H1 (cell line): Measurements from ENCODE around the gene DNA2. TPM values are rescaled to one million over a fixed set of nuclear protein-coding genes. Genes with fewer than 3 reads are reported as not detected.

Experiments used
- CTCF ChIA-PET: fragments of 300-600 bp; sonication (Branson Sonifier 250); formaldehyde crosslinking; loops from one replicate; lab custom pipeline; 2021; ENCODE audit not compliant: partially characterized antibody; lab: Charles Lee
- POLR2A ChIA-PET: fragments of 300-600 bp; sonication (Branson Sonifier 250); formaldehyde crosslinking; loops from one replicate; lab custom pipeline; 2021; ENCODE audit warnings: inconsistent platforms; ENCODE audit not compliant: partially characterized antibody; lab: Charles Lee
- DNase-seq, 2 experiments: peaks; one replicate each; pipeline versions ENCODE4 v3.0.0 to v3.0.0-alpha.2; 2010 to 2022; ENCODE audit warnings: low spot score in 2 of 2, low read depth in 1 of 2, mixed read lengths in 1 of 2
- FAIRE-seq: peaks from 2 replicates; lab custom pipeline; 2011; peaks lifted over from hg19 to GRCh38; lab: Jason Lieb, UNC
- H2AFZ ChIP-seq: 2 replicates; pipeline ENCODE4 v1.8.1; 2012; ENCODE audit warnings: low read length, inconsistent platforms
- H2AK5ac ChIP-seq: 2 replicates; pipeline ENCODE4 v1.6.1; 2013; ENCODE audit warnings: low read depth, low read length
- H2BK120ac ChIP-seq: replicated peaks from 2 replicates; pipeline ENCODE3; 2013; ENCODE audit warnings: low read depth, low read length, inconsistent platforms
- H2BK12ac ChIP-seq: 2 replicates; pipeline ENCODE4 v1.6.1; 2013; ENCODE audit warnings: low read depth, low read length
- H2BK15ac ChIP-seq: 2 replicates; pipeline ENCODE4 v1.6.1; 2013; ENCODE audit warnings: low read length
- H2BK20ac ChIP-seq: 2 replicates; pipeline ENCODE4 v1.6.1; 2013; ENCODE audit warnings: low read length
- H2BK5ac ChIP-seq: 2 replicates; pipeline ENCODE4 v1.6.1; 2013; ENCODE audit warnings: low read depth, low read length
- H3K14ac ChIP-seq: 2 replicates; pipeline ENCODE4 v1.6.1; 2013; ENCODE audit warnings: inconsistent platforms; ENCODE audit not compliant: insufficient read length
- H3K18ac ChIP-seq: 2 replicates; pipeline ENCODE4 v1.6.1; 2013; ENCODE audit warnings: low read length; ENCODE audit errors: extremely low read depth
- H3K23ac ChIP-seq: 2 replicates; pipeline ENCODE4 v1.6.1; 2013; ENCODE audit warnings: inconsistent platforms; ENCODE audit not compliant: insufficient read length
- H3K23me2 ChIP-seq: 2 replicates; pipeline ENCODE4 v1.6.1; 2013; ENCODE audit warnings: low read depth, low read length
- H3K27ac ChIP-seq: 2 replicates; pipeline ENCODE4 v1.6.1; 2011; ENCODE audit warnings: low read depth, low read length, inconsistent platforms
- H3K27me3 ChIP-seq, 4 experiments: replicated peaks in 1 of 4; 1 replicate in 1 of 4; 2 replicates in 3 of 4; pipeline versions ENCODE4 v1.6.1 to v1.8.1; 2011 to 2013; ENCODE audit warnings: low read length in 3 of 4, mild to moderate bottlenecking in 3 of 4, inconsistent platforms in 2 of 4, mixed read lengths in 2 of 4, moderate library complexity in 1 of 4; ENCODE audit not compliant: control insufficient read depth in 3 of 4, insufficient read depth in 3 of 4; ENCODE audit errors: extremely low read depth in 1 of 4
- H3K36me3 ChIP-seq, 4 experiments: 2 replicates each; pipeline versions ENCODE4 v1.6.1 to v1.8.1; 2011 to 2013; ENCODE audit warnings: mild to moderate bottlenecking in 4 of 4, low read length in 3 of 4, moderate library complexity in 2 of 4, control low read depth in 1 of 4, inconsistent platforms in 1 of 4; ENCODE audit not compliant: insufficient read depth in 4 of 4, control insufficient read depth in 2 of 4
- H3K4ac ChIP-seq: replicated peaks from 2 replicates; pipeline ENCODE3; 2013; ENCODE audit warnings: low read length, low read depth, mixed read lengths, inconsistent platforms; ENCODE audit not compliant: insufficient read length
- H3K4me1 ChIP-seq, 4 experiments: replicated peaks in 1 of 4; 1 replicate in 1 of 4; 2 replicates in 3 of 4; pipeline versions ENCODE4 v1.6.1 to v1.8.1; 2011 to 2013; ENCODE audit warnings: low read length in 3 of 4, inconsistent platforms in 2 of 4, mixed read lengths in 1 of 4; ENCODE audit not compliant: insufficient read depth in 4 of 4, control insufficient read depth in 3 of 4
- H3K4me2 ChIP-seq, 2 experiments: 2 replicates each; pipeline versions ENCODE4 v1.6.1 to v1.8.1; 2011 to 2013; ENCODE audit warnings: low read depth in 2 of 2, low read length in 2 of 2, control low read depth in 1 of 2, inconsistent platforms in 1 of 2, mild to moderate bottlenecking in 1 of 2; ENCODE audit not compliant: insufficient read depth in 1 of 2
- H3K4me3 ChIP-seq, 4 experiments: fragments of 200-600, 300-600 bp in 1 of 4; sonication (generic), shearing (Covaris generic), sonication (Bioruptor Twin) in 1 of 4; 2 replicates each; pipeline versions ENCODE4 v1.5.1 to v1.8.1; 2011 to 2016; ENCODE audit warnings: low read length in 4 of 4, low read depth in 3 of 4, control low read depth in 2 of 4, inconsistent platforms in 2 of 4, mild to moderate bottlenecking in 2 of 4, mixed read lengths in 1 of 4, moderate library complexity in 1 of 4; ENCODE audit not compliant: insufficient read depth in 2 of 4; ENCODE audit errors: extremely low read depth in 1 of 4
- H3K56ac ChIP-seq: replicated peaks from 2 replicates; pipeline ENCODE3; 2013; ENCODE audit warnings: low read depth, mild to moderate bottlenecking, mixed read lengths, low read length, inconsistent platforms; ENCODE audit not compliant: insufficient read length
- H3K79me1 ChIP-seq: 2 replicates; pipeline ENCODE4 v1.6.1; 2013; ENCODE audit warnings: low read depth, low read length, control low read depth
- H3K79me2 ChIP-seq, 2 experiments: 2 replicates each; pipeline versions ENCODE4 v1.6.1 to v1.8.1; 2012 to 2013; ENCODE audit warnings: low read length in 2 of 2, mild to moderate bottlenecking in 2 of 2, inconsistent platforms in 1 of 2; ENCODE audit not compliant: insufficient read depth in 2 of 2, control insufficient read depth in 1 of 2
- H3K9ac ChIP-seq, 4 experiments: replicated peaks in 1 of 4; 1 replicate in 1 of 4; 2 replicates in 3 of 4; pipeline versions ENCODE4 v1.6.1 to v1.8.1; 2011 to 2013; ENCODE audit warnings: low read depth in 3 of 4, low read length in 3 of 4, control low read depth in 2 of 4, mild to moderate bottlenecking in 2 of 4, moderate library complexity in 2 of 4, inconsistent platforms in 1 of 4; ENCODE audit errors: extremely low read depth in 1 of 4
- H3K9me3 ChIP-seq, 2 experiments: 2 replicates each; pipeline versions ENCODE4 v1.6.1 to v1.8.1; 2012 to 2013; ENCODE audit warnings: mild to moderate bottlenecking in 2 of 2, moderate library complexity in 2 of 2, control low read depth in 1 of 2, inconsistent platforms in 1 of 2, low read depth in 1 of 2, low read length in 1 of 2, mixed read lengths in 1 of 2; ENCODE audit not compliant: insufficient read depth in 2 of 2
- H4K20me1 ChIP-seq, 2 experiments: replicated peaks in 1 of 2; 2 replicates each; pipeline versions ENCODE3 to v1.8.1; 2011 to 2013; ENCODE audit warnings: inconsistent platforms in 2 of 2, low read length in 2 of 2, mild to moderate bottlenecking in 1 of 2; ENCODE audit not compliant: insufficient read depth in 2 of 2, control insufficient read depth in 1 of 2
- H4K5ac ChIP-seq: 2 replicates; pipeline ENCODE4 v1.6.1; 2013; ENCODE audit warnings: low read length, low read depth, mixed read lengths, inconsistent platforms; ENCODE audit not compliant: insufficient read length
- H4K8ac ChIP-seq: 2 replicates; pipeline ENCODE4 v1.8.0; 2013; ENCODE audit warnings: mild to moderate bottlenecking, moderate library complexity, low read length, inconsistent platforms; ENCODE audit not compliant: insufficient read depth; ENCODE audit errors: extremely low read depth
- H4K91ac ChIP-seq: replicated peaks from 2 replicates; pipeline ENCODE3; 2013; ENCODE audit warnings: low read length, mixed read lengths, inconsistent platforms; ENCODE audit not compliant: insufficient read length
- BCL11A ChIP-seq, 2 experiments: IDR thresholded peaks; one replicate each; pipeline ENCODE4 v1.6.1; 2011; ENCODE audit warnings: low read depth in 2 of 2, low read length in 2 of 2, mild to moderate bottlenecking in 2 of 2
- CHD1 ChIP-seq: IDR thresholded peaks from 2 replicates; pipeline ENCODE4 v1.6.1; 2012; ENCODE audit warnings: low read depth, low read length, improper control_type of control experiment
- EP300 ChIP-seq, 2 experiments: IDR thresholded peaks; 1 replicate in 1 of 2; 2 replicates in 1 of 2; pipeline ENCODE4 v1.6.1; 2011 to 2012; ENCODE audit warnings: low read depth in 2 of 2, low read length in 2 of 2, mild to moderate bottlenecking in 2 of 2, borderline replicate concordance in 1 of 2, inconsistent platforms in 1 of 2, moderate library complexity in 1 of 2
- JUN ChIP-seq: IDR thresholded peaks from 2 replicates; pipeline ENCODE4 v1.6.1; 2011; ENCODE audit warnings: low read depth, mild to moderate bottlenecking, improper control_type of control experiment, low read length
- JUND ChIP-seq: IDR thresholded peaks from 2 replicates; pipeline ENCODE4 v1.6.1; 2011; ENCODE audit warnings: mild to moderate bottlenecking, improper control_type of control experiment, low read length
- RAD21 ChIP-seq, 2 experiments: IDR thresholded peaks in 1 of 2; conservative IDR thresholded peaks in 1 of 2; 2 replicates each; pipeline ENCODE4 v1.6.1; 2011; ENCODE audit warnings: low read depth in 2 of 2, low read length in 2 of 2, improper control_type of control experiment in 1 of 2, inconsistent platforms in 1 of 2, mild to moderate bottlenecking in 1 of 2, moderate library complexity in 1 of 2
- SIRT6 ChIP-seq: IDR thresholded peaks from one replicate; pipeline ENCODE4 v1.7.1; 2012; ENCODE audit warnings: low read length, inconsistent platforms
- SP1 ChIP-seq: IDR thresholded peaks from 2 replicates; pipeline ENCODE4 v1.6.1; 2011; ENCODE audit warnings: low read depth, low read length
- TAF7 ChIP-seq: optimal IDR thresholded peaks from 2 replicates; pipeline ENCODE3; 2011; ENCODE audit warnings: low read depth, mild to moderate bottlenecking, inconsistent platforms, low read length, moderate library complexity, borderline replicate concordance
- WGBS, 2 experiments: shearing (Covaris generic) in 1 of 2; methylation state at CpG; one replicate each; pipeline versions ENCODE4 v1.1.6 to v1.1.7; 2013 to 2015; ENCODE audit warnings: low lambda C conversion rate in 2 of 2, mixed read lengths in 2 of 2, inconsistent platforms in 1 of 2, low coverage in 1 of 2, missing lambda C conversion rate in 1 of 2; ENCODE audit not compliant: insufficient replicate concordance in 2 of 2, insufficient coverage in 1 of 2, insufficient read length in 1 of 2; ENCODE audit errors: extremely low coverage in 1 of 2, missing lambda C conversion rate in 1 of 2; 5-methylcytosine and 5-hydroxymethylcytosine counted together
- polyA plus RNA-seq, 7 experiments: library from polyadenylated mRNA; depleted of rRNA in 3 of 7; stranded (reverse) in 5 of 7; unstranded in 2 of 7; fragments of >200 nt in 5 of 7; fragments of 200-250 nt in 2 of 7; gene quantifications; 1 replicate in 5 of 7; 2 replicates in 1 of 7; 4 replicates in 1 of 7; pipeline versions ENCODE4 v1.2.1 to v1.2.3, GENCODE V29; 2011 to 2013; ENCODE audit warnings: missing spikeins in 2 of 7, mixed read lengths in 2 of 7
- total RNA-seq: library from RNA; stranded (reverse); fragmentation: NEBNext Ultra II Directional; extraction: Animal tissue kit (Norgen Biotek cat#: 25700); gene quantifications from 2 replicates; pipeline ENCODE4 v1.2.1, GENCODE V29; 2021
- TF ChIP-seq, protein P1 (sequence below), 3 experiments: IDR thresholded peaks; 1 replicate in 2 of 3; 2 replicates in 1 of 3; pipeline versions ENCODE4 v1.5.1 to v1.6.1; 2011; ENCODE audit warnings: low read length in 3 of 3, mild to moderate bottlenecking in 3 of 3, inconsistent platforms in 2 of 3, low read depth in 1 of 3, moderate library complexity in 1 of 3; ENCODE audit not compliant: insufficient read depth in 1 of 3; ENCODE audit errors: control extremely low read depth in 1 of 3

Gene DNA2
- total and polyA plus RNA-seq, 2 of the 8 experiments (the other 6 are each of a cell fraction or from before 2014, with no cell fraction given), result 16.0 to 57.9 TPM

DNA sequence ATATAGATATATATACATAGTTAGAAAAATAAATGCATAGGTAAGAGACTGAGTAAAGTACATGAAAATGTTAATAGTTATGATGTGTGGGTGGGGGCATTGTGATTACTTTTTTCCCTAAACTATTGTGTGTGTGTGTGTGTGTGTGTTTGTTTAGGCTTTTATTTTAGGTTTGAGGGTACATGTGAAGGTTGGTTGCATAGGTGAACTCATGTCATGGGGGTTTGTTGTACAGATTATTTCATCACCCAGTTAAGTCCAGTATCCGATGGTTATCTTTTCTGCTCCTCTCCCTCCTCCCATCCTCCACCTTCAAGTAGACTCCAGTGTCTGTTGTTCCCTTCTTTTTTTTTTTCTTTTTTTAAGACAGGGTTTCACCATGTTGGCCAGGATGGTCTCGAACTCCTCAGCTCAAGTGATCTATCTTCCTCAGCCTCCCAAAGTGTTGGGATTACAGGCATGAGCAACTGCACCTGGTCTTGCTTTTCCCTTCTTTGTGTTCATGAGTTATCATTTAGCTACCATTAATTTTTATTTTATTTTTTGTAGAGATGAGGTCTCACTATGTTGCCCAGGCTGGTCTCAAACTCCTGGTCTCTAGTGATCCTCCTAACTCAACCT, 62.8 kb downstream of the DNA2 start:
- no peak overlapping the region for H3K4ac ChIP-seq
- no peak overlapping the region for H2BK5ac ChIP-seq
- no peaks in the 10 kb centered on the region for H3K27me3 ChIP-seq
- H3K23ac ChIP-seq, result no peak overlapping the region
- H4K20me1 ChIP-seq, result no peaks in the 10 kb centered on the region
- H2BK12ac ChIP-seq, result no peak overlapping the region
- H4K5ac ChIP-seq, result no peak overlapping the region
- CTCF ChIA-PET, result interaction anchor here (0.6 kb wide), 1 partner anchor 315 kb away, joined by 4 read pairs; no protein-coding TSS in a partner anchor
- no peaks in the 10 kb centered on the region for H3K9me3 ChIP-seq
- POLR2A ChIA-PET, result interaction anchor here (0.7 to 1.5 kb wide), 2 partner anchors 24 to 185 kb away, joined by 3 read pairs; no protein-coding TSS in a partner anchor
- DNase-seq (no peak), FAIRE-seq (no peak)
- H3K14ac ChIP-seq, result no peak overlapping the region
- no peak overlapping the region for H2AFZ ChIP-seq
- no peak overlapping the region for H3K18ac ChIP-seq
- WGBS, 2 experiments, result 78% methylated on average over 2 of the region's 2 CpGs; no CpG with 5 or more reads in 1 of the 2 experiments
- no peak overlapping the region for H4K8ac ChIP-seq
- no peak overlapping the region for H4K91ac ChIP-seq
- H3K36me3 ChIP-seq, result no peaks in the 10 kb centered on the region; a peak in 1 of 8 replicates
- H3K4me1 ChIP-seq, result peaks cover 0 to 4% (median 0%) of the 10 kb centered on the region in 4 experiments; a peak in 2 of 7 replicates
- H2BK20ac ChIP-seq, result no peak overlapping the region
- H3K56ac ChIP-seq, result no peak overlapping the region
- H3K27ac ChIP-seq, result no peak overlapping the region
- H3K4me3 ChIP-seq, result no peak overlapping the region
- H3K79me2 ChIP-seq, result peaks cover 0 to 21% of the 10 kb centered on the region in 2 experiments; a peak in 2 of 4 replicates
- H2BK120ac ChIP-seq, result no peak overlapping the region
- no peak overlapping the region for H2AK5ac ChIP-seq
- H3K79me1 ChIP-seq, result no peaks in the 10 kb centered on the region
- no peak overlapping the region for H3K4me2 ChIP-seq
- H2BK15ac ChIP-seq, result no peak overlapping the region
- H3K9ac ChIP-seq, result no peak overlapping the region
- H3K23me2 ChIP-seq, result peaks cover 6% of the 10 kb centered on the region; the same call in 1 of the 2 replicates
- TF ChIP-seq SP1, result no peak
- TF ChIP-seq EP300 (IDR thresholded peaks at IDR 0.05; ENCODE audit: borderline replicate concordance in 1 of 2, low read depth in 2 of 2, low read length in 2 of 2), result no peak
- TF ChIP-seq JUND, result no peak
- TF ChIP-seq TAF7, result no peak
- no peak for TF ChIP-seq JUN
- no peak for TF ChIP-seq BCL11A (IDR thresholded peaks at IDR 0.05; ENCODE audit: low read depth in 2 of 2, low read length in 2 of 2)
- TF ChIP-seq, protein P1, sequence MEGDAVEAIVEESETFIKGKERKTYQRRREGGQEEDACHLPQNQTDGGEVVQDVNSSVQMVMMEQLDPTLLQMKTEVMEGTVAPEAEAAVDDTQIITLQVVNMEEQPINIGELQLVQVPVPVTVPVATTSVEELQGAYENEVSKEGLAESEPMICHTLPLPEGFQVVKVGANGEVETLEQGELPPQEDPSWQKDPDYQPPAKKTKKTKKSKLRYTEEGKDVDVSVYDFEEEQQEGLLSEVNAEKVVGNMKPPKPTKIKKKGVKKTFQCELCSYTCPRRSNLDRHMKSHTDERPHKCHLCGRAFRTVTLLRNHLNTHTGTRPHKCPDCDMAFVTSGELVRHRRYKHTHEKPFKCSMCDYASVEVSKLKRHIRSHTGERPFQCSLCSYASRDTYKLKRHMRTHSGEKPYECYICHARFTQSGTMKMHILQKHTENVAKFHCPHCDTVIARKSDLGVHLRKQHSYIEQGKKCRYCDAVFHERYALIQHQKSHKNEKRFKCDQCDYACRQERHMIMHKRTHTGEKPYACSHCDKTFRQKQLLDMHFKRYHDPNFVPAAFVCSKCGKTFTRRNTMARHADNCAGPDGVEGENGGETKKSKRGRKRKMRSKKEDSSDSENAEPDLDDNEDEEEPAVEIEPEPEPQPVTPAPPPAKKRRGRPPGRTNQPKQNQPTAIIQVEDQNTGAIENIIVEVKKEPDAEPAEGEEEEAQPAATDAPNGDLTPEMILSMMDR (IDR thresholded peaks at IDR 0.05; ENCODE audit: control extremely low read depth in 1 of 3, insufficient read depth in 1 of 3, low read depth in 1 of 3, low read length in 3 of 3), result no peak
- no peak for TF ChIP-seq SIRT6
- TF ChIP-seq CHD1, result no peak
- TF ChIP-seq RAD21 (IDR thresholded peaks at IDR 0.05 in 1 of 2, conservative IDR thresholded peaks at IDR 0.05 in 1 of 2; ENCODE audit: low read depth in 2 of 2, low read length in 2 of 2), result no peak
